ENCODE measurements around the gene ARL5C. TPM values are rescaled to one million over a fixed set of nuclear protein-coding genes. Genes with fewer than 3 reads are reported as not detected.

The ARL5C gene, protein sequence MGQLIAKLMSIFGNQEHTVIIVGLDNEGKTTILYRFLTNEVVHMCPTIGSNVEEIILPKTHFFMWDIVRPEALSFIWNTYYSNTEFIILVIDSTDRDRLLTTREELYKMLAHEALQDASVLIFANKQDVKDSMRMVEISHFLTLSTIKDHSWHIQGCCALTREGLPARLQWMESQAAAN
- total RNA-seq (not detected), polyA plus RNA-seq (not detected)

DNA sequence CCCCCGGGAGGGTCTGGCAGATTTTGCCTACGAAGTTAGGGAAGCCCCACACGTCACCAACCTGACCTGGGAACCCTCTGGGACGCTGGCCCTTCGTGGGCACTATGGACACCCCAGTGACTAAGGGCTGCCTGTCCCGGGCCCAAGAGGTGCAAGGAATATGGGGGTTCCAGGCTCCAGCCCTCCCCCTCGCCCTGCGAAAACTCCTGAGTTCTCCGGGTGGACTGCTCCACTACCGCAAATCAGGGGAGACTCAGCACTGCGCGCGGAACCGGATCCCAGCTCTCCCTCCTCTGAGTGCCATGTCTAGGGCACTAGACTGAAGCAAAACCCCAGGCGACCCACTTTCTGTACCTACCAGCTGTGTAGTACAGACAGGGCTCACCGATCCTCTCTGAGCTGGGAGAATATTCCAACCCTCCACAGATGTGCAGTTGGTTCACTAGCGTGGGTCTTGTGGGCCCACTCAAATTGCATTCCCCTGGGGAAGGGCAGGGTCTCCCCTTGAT is at the start of gene ARL5C:
Gene ARL5C, minus strand, starts transcription at position 321 of the 509 bp plus-strand sequence. CDS start 401 bp downstream, outside the sequence.
- H3K9me3 ChIP-seq (ENCODE audit: control insufficient read depth in 2 of 2, low read length in 2 of 2): no peaks in the 10 kb centered on the region
- ATAC-seq (ENCODE audit: low read depth in 2 of 2): no peak
- peaks cover 0 to 16% (median 10%) of the 10 kb centered on the region in 4 donors for H3K4me1 Mint-ChIP-seq
- H3K4me1 ChIP-seq (ENCODE audit: control insufficient read depth, insufficient read depth, low read length, poor library complexity, severe bottlenecking): peaks cover 16% of the 10 kb centered on the region
- no peak for DNase-seq
- no peaks in the 10 kb centered on the region for H3K36me3 ChIP-seq (ENCODE audit: control insufficient read depth, insufficient read depth, low read length)
- peaks cover 16% of the 10 kb centered on the region for H3K27me3 ChIP-seq (ENCODE audit: control insufficient read depth, insufficient read depth, low read length)
- H3K36me3 Mint-ChIP-seq: no peaks in the 10 kb centered on the region
- no peak within 1 kb of the TSS for H3K27ac ChIP-seq (ENCODE audit: insufficient read depth, low read length, poor library complexity, severe bottlenecking)
- H3K4me3 Mint-ChIP-seq: peak within 1 kb of the TSS; percentile 76 to 91 (median 89)
- H3K9me3 Mint-ChIP-seq: peaks cover 0 to 3% (median 0%) of the 10 kb centered on the region in 7 donors
- H3K27me3 Mint-ChIP-seq: peaks cover 49% of the 10 kb centered on the region
- H3K4me3 ChIP-seq (ENCODE audit: low read depth, low read length): peak within 1 kb of the TSS; percentile 42
- peak within 1 kb of the TSS in 1 of 3 donors; percentile 24 for H3K27ac Mint-ChIP-seq

DNA sequence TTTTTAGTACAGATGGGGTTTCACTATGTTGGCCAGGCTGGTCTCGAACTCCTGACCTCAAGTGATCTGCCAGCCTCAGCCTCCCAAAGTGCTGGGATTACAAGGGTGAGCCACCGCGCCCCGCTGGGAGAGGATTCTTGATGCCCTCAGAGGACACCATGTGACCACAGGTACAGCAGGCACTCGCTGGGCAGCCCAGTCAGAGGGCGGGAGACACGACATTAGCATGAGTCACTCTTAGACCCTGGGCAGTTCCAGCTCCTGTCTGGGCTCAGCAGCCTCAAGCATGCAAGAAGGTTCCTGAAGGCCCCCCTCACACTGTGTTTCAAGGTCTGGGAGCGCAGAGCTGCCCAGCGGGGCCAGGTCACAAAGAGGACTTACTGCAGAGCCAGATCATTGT is 47.9 kb upstream of the ARL5C start:
- Mint-ChIP-seq H3K27me3 (peaks cover 21% of the 10 kb centered on the region), H3K4me1 (peaks cover 0 to 19% (median 3%) of the 10 kb centered on the region in 4 donors), H3K9me3 (no peaks in the 10 kb centered on the region), H3K27ac (no peak overlapping the region), H3K4me3 (no peak overlapping the region), H3K36me3 (no peaks in the 10 kb centered on the region)
- Histone ChIP-seq H3K4me3 (ENCODE audit: low read depth, low read length) (no peak overlapping the region), H3K9me3 (ENCODE audit: control insufficient read depth in 2 of 2, low read length in 2 of 2) (no peaks in the 10 kb centered on the region), H3K4me1 (ENCODE audit: control insufficient read depth, insufficient read depth, low read length, poor library complexity, severe bottlenecking) (peaks cover 18% of the 10 kb centered on the region), H3K27ac (ENCODE audit: insufficient read depth, low read length, poor library complexity, severe bottlenecking) (no peak overlapping the region), H3K27me3 (ENCODE audit: control insufficient read depth, insufficient read depth, low read length) (no peaks in the 10 kb centered on the region), H3K36me3 (ENCODE audit: control insufficient read depth, insufficient read depth, low read length) (no peaks in the 10 kb centered on the region)
- DNase-seq (no peak), ATAC-seq (ENCODE audit: low read depth in 2 of 2) (no peak)

DNA sequence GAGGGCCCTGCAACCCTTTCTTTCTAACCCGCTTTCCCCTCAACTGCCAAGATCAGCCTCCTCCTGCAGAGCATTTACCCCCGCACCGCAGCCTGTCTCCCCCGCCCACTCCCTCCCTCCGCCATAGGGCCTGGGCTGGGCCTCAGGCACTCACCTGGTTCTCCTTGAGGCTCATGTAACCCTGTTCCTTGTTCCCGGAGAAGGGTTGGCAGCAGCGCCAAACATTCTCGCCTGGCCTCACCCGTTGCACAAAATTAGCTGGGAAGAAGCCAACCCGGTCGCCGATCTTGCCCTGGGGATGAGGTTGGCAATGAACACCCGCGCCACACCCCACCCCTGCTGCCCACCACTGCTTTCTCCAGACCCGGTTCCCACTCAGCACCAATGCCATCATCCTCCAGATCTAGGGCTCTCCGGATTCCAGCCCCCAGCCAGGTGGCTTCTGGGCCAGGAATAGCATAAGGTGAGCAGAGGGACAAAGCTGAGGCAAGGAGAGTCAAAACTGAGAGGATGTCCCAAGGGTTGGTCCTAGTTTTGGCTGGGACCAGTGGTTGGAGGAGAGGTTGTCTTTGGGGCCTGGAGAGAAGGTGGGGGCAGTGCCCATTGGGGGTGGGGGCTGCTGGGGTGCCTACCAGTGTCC is 47.0 kb upstream of the ARL5C start:
- H3K27me3 Mint-ChIP-seq: peaks cover 20% of the 10 kb centered on the region
- no peak for ATAC-seq (ENCODE audit: low read depth in 2 of 2)
- H3K4me3 Mint-ChIP-seq: no peak overlapping the region
- Histone ChIP-seq H3K36me3 (ENCODE audit: control insufficient read depth, insufficient read depth, low read length) (no peaks in the 10 kb centered on the region), H3K27ac (ENCODE audit: insufficient read depth, low read length, poor library complexity, severe bottlenecking) (no peak overlapping the region), H3K4me1 (ENCODE audit: control insufficient read depth, insufficient read depth, low read length, poor library complexity, severe bottlenecking) (peaks cover 18% of the 10 kb centered on the region), H3K27me3 (ENCODE audit: control insufficient read depth, insufficient read depth, low read length) (no peaks in the 10 kb centered on the region), H3K9me3 (ENCODE audit: control insufficient read depth in 2 of 2, low read length in 2 of 2) (no peaks in the 10 kb centered on the region), H3K4me3 (ENCODE audit: low read depth, low read length) (no peak overlapping the region)
- no peaks in the 10 kb centered on the region for H3K9me3 Mint-ChIP-seq
- no peak for DNase-seq
- H3K4me1 Mint-ChIP-seq: peaks cover 0 to 28% (median 3%) of the 10 kb centered on the region in 4 donors
- no peaks in the 10 kb centered on the region for H3K36me3 Mint-ChIP-seq
- no peak overlapping the region for H3K27ac Mint-ChIP-seq

DNA sequence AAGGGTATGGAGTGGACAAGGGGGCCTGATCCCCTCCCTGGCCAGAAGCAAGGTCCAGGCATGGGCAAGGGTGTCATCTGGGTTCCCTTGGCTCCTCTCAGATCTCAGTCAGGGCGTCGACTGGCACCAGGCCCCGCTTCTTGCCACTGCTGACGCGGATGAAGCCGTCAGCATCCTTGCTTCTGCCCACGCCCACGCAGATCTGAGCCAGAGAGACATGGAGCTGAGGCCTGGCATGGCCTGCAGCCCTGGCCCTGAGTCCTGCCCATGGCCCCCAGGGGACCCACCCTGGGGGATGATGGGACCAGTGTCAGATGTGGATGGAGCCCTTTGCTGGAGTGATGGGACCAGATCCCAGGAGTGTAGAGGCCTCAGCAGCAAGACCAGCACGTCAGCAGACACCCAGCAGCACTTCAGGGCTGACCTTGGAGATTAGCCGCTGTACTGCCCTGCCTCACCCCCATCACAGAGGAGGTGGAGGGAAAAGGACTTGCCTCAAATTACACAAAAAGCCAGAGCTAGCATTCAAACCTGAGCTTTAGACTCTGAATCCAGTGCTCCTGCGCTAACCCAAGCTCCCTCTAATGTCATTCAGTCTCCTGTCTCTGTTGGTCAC is 46.3 kb upstream of the ARL5C start:
- Mint-ChIP-seq H3K27ac (no peak overlapping the region), H3K36me3 (no peaks in the 10 kb centered on the region), H3K4me3 (no peak overlapping the region), H3K9me3 (no peaks in the 10 kb centered on the region), H3K27me3 (peaks cover 20% of the 10 kb centered on the region), H3K4me1 (peaks cover 0 to 30% (median 3%) of the 10 kb centered on the region in 4 donors)
- no peaks in the 10 kb centered on the region for H3K27me3 ChIP-seq (ENCODE audit: control insufficient read depth, insufficient read depth, low read length)
- no peak overlapping the region for H3K27ac ChIP-seq (ENCODE audit: insufficient read depth, low read length, poor library complexity, severe bottlenecking)
- ATAC-seq (ENCODE audit: low read depth in 2 of 2): no peak
- no peak overlapping the region for H3K4me3 ChIP-seq (ENCODE audit: low read depth, low read length)
- DNase-seq: no peak
- peaks cover 20% of the 10 kb centered on the region for H3K4me1 ChIP-seq (ENCODE audit: control insufficient read depth, insufficient read depth, low read length, poor library complexity, severe bottlenecking)
- no peaks in the 10 kb centered on the region for H3K9me3 ChIP-seq (ENCODE audit: control insufficient read depth in 2 of 2, low read length in 2 of 2)
- no peaks in the 10 kb centered on the region for H3K36me3 ChIP-seq (ENCODE audit: control insufficient read depth, insufficient read depth, low read length)

DNA sequence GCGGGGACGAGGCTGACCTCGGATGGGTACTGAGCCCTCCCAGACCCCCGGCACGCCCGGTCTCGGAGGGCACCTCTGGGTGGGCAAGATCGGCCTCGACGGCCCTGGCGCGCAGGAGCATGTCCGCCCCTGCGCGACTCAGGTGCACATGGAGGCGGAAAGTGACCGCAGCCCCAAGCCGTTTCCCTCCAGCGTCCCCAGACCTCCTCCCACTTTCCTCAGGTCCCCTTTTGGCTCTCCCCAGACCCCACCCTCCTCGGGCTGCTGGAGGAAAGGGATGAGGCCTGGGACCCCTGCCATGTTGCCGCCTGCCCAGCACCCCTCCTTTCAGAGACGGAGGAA is 44.1 kb upstream of the ARL5C start:
- no peak for DNase-seq
- Mint-ChIP-seq H3K27me3 (peaks cover 9% of the 10 kb centered on the region), H3K27ac (peak overlapping the region in 2 of 3 donors; percentile 73 to 81), H3K4me1 (peaks cover 0 to 35% (median 5%) of the 10 kb centered on the region in 4 donors), H3K9me3 (no peaks in the 10 kb centered on the region), H3K36me3 (peaks cover under 1% of the 10 kb centered on the region), H3K4me3 (peak overlapping the region in 3 of 4 donors; percentile 47 to 80 (median 55))
- no peaks in the 10 kb centered on the region for H3K9me3 ChIP-seq (ENCODE audit: control insufficient read depth in 2 of 2, low read length in 2 of 2)
- H3K4me1 ChIP-seq (ENCODE audit: control insufficient read depth, insufficient read depth, low read length, poor library complexity, severe bottlenecking): peaks cover 24% of the 10 kb centered on the region
- no peak overlapping the region for H3K27ac ChIP-seq (ENCODE audit: insufficient read depth, low read length, poor library complexity, severe bottlenecking)
- no peak for ATAC-seq (ENCODE audit: low read depth in 2 of 2)
- H3K36me3 ChIP-seq (ENCODE audit: control insufficient read depth, insufficient read depth, low read length): peaks cover 3% of the 10 kb centered on the region
- no peak overlapping the region for H3K4me3 ChIP-seq (ENCODE audit: low read depth, low read length)
- H3K27me3 ChIP-seq (ENCODE audit: control insufficient read depth, insufficient read depth, low read length): no peaks in the 10 kb centered on the region

DNA sequence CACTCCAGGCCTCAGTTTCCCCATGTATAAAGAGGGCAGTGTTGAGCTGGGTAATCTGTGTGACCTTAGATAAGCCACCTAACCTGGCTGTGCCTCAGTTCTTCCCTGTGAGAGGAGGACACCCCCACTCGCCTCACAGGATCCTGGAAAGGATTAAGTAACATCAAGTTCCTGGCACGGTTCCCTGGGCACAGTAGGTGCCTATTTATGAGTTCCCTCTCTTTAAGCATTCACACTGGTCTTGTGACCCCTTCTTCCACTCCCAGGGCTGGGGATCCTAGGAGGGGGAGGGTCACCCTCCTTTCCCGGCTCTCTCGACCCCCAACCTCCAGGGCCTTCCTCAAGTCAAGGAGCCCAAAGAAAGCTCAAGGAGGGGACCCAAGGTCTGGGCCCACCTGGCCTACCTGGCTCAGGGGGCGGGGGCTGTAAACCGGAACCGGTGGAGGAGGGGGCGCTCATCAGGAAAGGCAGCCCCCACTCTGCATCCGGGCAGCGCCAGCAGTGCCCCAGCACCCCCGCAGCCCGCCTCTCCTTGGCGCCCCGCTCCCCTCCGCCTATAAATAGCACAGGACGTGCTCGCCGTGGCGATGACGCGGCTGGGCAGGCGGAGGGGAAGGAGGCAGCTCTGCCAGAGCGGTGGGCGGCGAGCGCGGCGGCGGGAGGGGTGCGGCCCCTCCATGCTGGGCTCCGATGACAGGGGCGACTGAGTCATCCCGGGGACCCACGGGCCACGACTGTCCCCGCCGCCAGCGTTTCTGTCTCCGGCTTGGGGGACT is 43.5 kb upstream of the ARL5C start:
- Mint-ChIP-seq H3K9me3 (no peaks in the 10 kb centered on the region), H3K4me3 (peak overlapping the region; percentile 32 to 66 (median 48)), H3K27me3 (peaks cover 7% of the 10 kb centered on the region), H3K27ac (peak overlapping the region in 2 of 3 donors; percentile 20 to 46), H3K4me1 (peaks cover 0 to 35% (median 5%) of the 10 kb centered on the region in 4 donors), H3K36me3 (peaks cover 6% of the 10 kb centered on the region)
- H3K9me3 ChIP-seq (ENCODE audit: control insufficient read depth in 2 of 2, low read length in 2 of 2): no peaks in the 10 kb centered on the region
- H3K4me3 ChIP-seq (ENCODE audit: low read depth, low read length): no peak overlapping the region
- H3K27me3 ChIP-seq (ENCODE audit: control insufficient read depth, insufficient read depth, low read length): no peaks in the 10 kb centered on the region
- H3K27ac ChIP-seq (ENCODE audit: insufficient read depth, low read length, poor library complexity, severe bottlenecking): no peak overlapping the region
- peaks cover 8% of the 10 kb centered on the region for H3K36me3 ChIP-seq (ENCODE audit: control insufficient read depth, insufficient read depth, low read length)
- H3K4me1 ChIP-seq (ENCODE audit: control insufficient read depth, insufficient read depth, low read length, poor library complexity, severe bottlenecking): peaks cover 24% of the 10 kb centered on the region
- peak; percentile 57 to 64 (median 62) for DNase-seq
- ATAC-seq (ENCODE audit: low read depth in 2 of 2): peak; percentile 68 to 73

DNA sequence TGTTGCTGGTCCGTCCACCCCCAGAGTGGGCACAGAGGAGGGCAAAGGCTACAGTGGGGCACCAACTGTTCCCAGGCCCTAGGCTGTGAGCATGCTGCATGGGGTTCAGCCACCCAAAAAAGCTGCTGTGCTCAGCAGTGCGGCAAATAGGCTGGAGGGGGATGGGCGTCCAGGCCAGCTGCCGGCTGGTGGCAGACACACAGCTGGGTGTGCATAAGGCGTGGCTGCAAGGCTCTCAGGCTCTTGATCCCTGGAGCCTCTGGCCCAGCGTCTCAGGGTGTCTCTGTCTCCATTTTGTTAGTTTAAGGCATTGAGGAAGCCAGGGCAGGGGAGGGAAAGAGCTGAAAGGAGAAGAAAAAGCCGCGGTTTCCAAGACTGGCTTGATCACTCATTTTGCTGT is 42.9 kb upstream of the ARL5C start:
- no peak overlapping the region for H3K4me3 ChIP-seq (ENCODE audit: low read depth, low read length)
- H3K4me1 ChIP-seq (ENCODE audit: control insufficient read depth, insufficient read depth, low read length, poor library complexity, severe bottlenecking): peaks cover 24% of the 10 kb centered on the region
- peak in 1 of 3 donors; percentile 33 for DNase-seq
- H3K36me3 ChIP-seq (ENCODE audit: control insufficient read depth, insufficient read depth, low read length): peaks cover 14% of the 10 kb centered on the region
- H3K27me3 ChIP-seq (ENCODE audit: control insufficient read depth, insufficient read depth, low read length): no peaks in the 10 kb centered on the region
- peak overlapping the region; percentile 32 to 63 (median 56) for H3K4me3 Mint-ChIP-seq
- H3K27ac Mint-ChIP-seq: peak overlapping the region in 2 of 3 donors; percentile 43 to 46
- peak overlapping the region; percentile 11 for H3K27ac ChIP-seq (ENCODE audit: insufficient read depth, low read length, poor library complexity, severe bottlenecking)
- H3K36me3 Mint-ChIP-seq: peaks cover 10% of the 10 kb centered on the region
- peaks cover 0 to 38% (median 5%) of the 10 kb centered on the region in 4 donors for H3K4me1 Mint-ChIP-seq
- H3K9me3 ChIP-seq (ENCODE audit: control insufficient read depth in 2 of 2, low read length in 2 of 2): no peaks in the 10 kb centered on the region
- H3K27me3 Mint-ChIP-seq: peaks cover 7% of the 10 kb centered on the region
- H3K9me3 Mint-ChIP-seq: no peaks in the 10 kb centered on the region
- ATAC-seq (ENCODE audit: low read depth in 2 of 2): no peak

Data from CD4-positive, CD25-positive, alpha-beta regulatory T cell (primary cell).